GM23248 (cell line): ENCODE measurements around the gene PGBD5. TPM values are rescaled to one million over a fixed set of nuclear protein-coding genes. Genes with fewer than 3 reads are reported as not detected.

Source experiments
- DNase-seq: peaks from one replicate; pipeline ENCODE4 v3.0.0-alpha.2; 2015
- H2AFZ ChIP-seq: fragments of 200-600 bp; sonication (generic); 2 replicates; pipeline ENCODE4 v1.6.1; 2016; ENCODE audit warnings: antibody characterized with exemption
- H3F3A ChIP-seq: fragments of 200-600 bp; sonication (generic); 2 replicates; pipeline ENCODE4 v1.6.1; 2016; ENCODE audit warnings: mild to moderate bottlenecking, antibody characterized with exemption, mixed run types; ENCODE audit not compliant: insufficient read depth
- H3K27ac ChIP-seq: fragments of 200-600 bp; sonication (generic); 2 replicates; pipeline ENCODE4 v1.5.1; 2016; ENCODE audit warnings: mild to moderate bottlenecking
- H3K27me3 ChIP-seq: fragments of 200-600 bp; sonication (generic); replicated peaks from 2 replicates; pipeline ENCODE4 v1.6.1; 2016; ENCODE audit warnings: mild to moderate bottlenecking; ENCODE audit not compliant: insufficient read depth
- H3K36me3 ChIP-seq: fragments of 200-600 bp; sonication (generic); 2 replicates; pipeline ENCODE4 v1.6.1; 2016; ENCODE audit warnings: low read depth, mild to moderate bottlenecking
- H3K4me1 ChIP-seq: fragments of 200-600 bp; sonication (generic); 2 replicates; pipeline ENCODE4 v1.6.1; 2016; ENCODE audit warnings: mild to moderate bottlenecking; ENCODE audit not compliant: insufficient read depth
- H3K4me2 ChIP-seq: fragments of 200-600 bp; sonication (generic); one replicate; pipeline ENCODE4 v1.6.1; 2016; ENCODE audit warnings: mild to moderate bottlenecking; ENCODE audit not compliant: unreplicated experiment
- H3K4me3 ChIP-seq: fragments of 200-600 bp; sonication (generic); 2 replicates; pipeline ENCODE4 v1.5.1; 2016; ENCODE audit warnings: mild to moderate bottlenecking
- H3K79me2 ChIP-seq: fragments of 200-600 bp; sonication (generic); 2 replicates; pipeline ENCODE4 v1.6.1; 2016; ENCODE audit warnings: mild to moderate bottlenecking; ENCODE audit not compliant: insufficient read depth
- H3K9ac ChIP-seq: fragments of 200-600 bp; sonication (generic); 2 replicates; pipeline ENCODE4 v1.6.1; 2016; ENCODE audit warnings: mild to moderate bottlenecking
- H3K9me2 ChIP-seq: fragments of 200-600 bp; sonication (generic); 2 replicates; pipeline ENCODE4 v1.6.1; 2016; ENCODE audit warnings: mixed run types, mild to moderate bottlenecking, moderate library complexity; ENCODE audit not compliant: insufficient read depth
- H3K9me3 ChIP-seq: fragments of 200-600 bp; sonication (generic); one replicate; pipeline ENCODE4 v1.6.1; 2017; ENCODE audit warnings: low read depth
- H4K20me1 ChIP-seq: fragments of 200-600 bp; sonication (generic); 2 replicates; pipeline ENCODE4 v1.6.0; 2016; ENCODE audit not compliant: insufficient read depth
- EZH2 ChIP-seq: fragments of 200-600 bp; sonication (generic); IDR thresholded peaks from 2 replicates; pipeline ENCODE4 v1.6.1; 2018; ENCODE audit warnings: antibody characterized with exemption, mild to moderate bottlenecking; ENCODE audit not compliant: insufficient read depth, poor library complexity, severe bottlenecking
- EZH2phosphoT487 ChIP-seq: fragments of 200-600 bp; sonication (generic); IDR thresholded peaks from 2 replicates; pipeline ENCODE4 v1.6.1; 2018; ENCODE audit warnings: antibody characterized with exemption, moderate library complexity, mild to moderate bottlenecking, low read depth; ENCODE audit not compliant: insufficient read depth
- WGBS, 2 experiments: methylation state at CpG; one replicate each; pipeline ENCODE4 v1.1.6; 2015 to 2017; ENCODE audit warnings: low lambda C conversion rate in 2 of 2, low coverage in 1 of 2; ENCODE audit errors: missing lambda C conversion rate in 2 of 2; 5-methylcytosine and 5-hydroxymethylcytosine counted together
- in situ Hi-C: fragments of 300-500 bp; cut with MboI; formaldehyde crosslinking; loops from 2 replicates; pipeline ENCODE4 v1.15.0; 2020
- polyA plus RNA-seq: library from polyadenylated mRNA; unstranded; fragments of >200 nt; fragmentation: Nextera tagmentation; extraction: Ambion mirVana; gene quantifications from 2 replicates; pipeline ENCODE4 v1.2.1, GENCODE V29; 2016
- total RNA-seq: library from RNA; depleted of rRNA; stranded (reverse); fragments of >200 nt; shearing (Covaris generic); gene quantifications from 2 replicates; pipeline ENCODE4 v1.2.3, GENCODE V29; 2014

Gene PGBD5
- total and polyA plus RNA-seq, 2 experiments from 2014 or later = 0.23 to 0.32 TPM

GRCh38 chr1:230355128-230355527 lies 71.0 kb downstream of the PGBD5 start:
- Histone ChIP-seq H3F3A (no peaks in the 10 kb centered on the region), H3K9ac (no peak overlapping the region), H3K4me2 (no peak overlapping the region), H3K9me3 (no peaks in the 10 kb centered on the region), H3K4me1 (peaks cover 2% of the 10 kb centered on the region; the same call in 1 of the 2 replicates), H3K9me2 (no peaks in the 10 kb centered on the region), H3K36me3 (no peaks in the 10 kb centered on the region), H3K79me2 (no peaks in the 10 kb centered on the region), H3K4me3 (no peak overlapping the region), H2AFZ (no peak overlapping the region), H3K27ac (no peak overlapping the region), H4K20me1 (no peaks in the 10 kb centered on the region), H3K27me3 (no peaks in the 10 kb centered on the region)
- 64 to 67% methylated on average over 4 of the region's 4 CpGs for WGBS, 2 experiments
- TF ChIP-seq EZH2 (no peak), EZH2phosphoT487 (no peak)
- no peak for DNase-seq
- in situ Hi-C loops = no loop called here

- no peak for DNase-seq
- in situ Hi-C loops = no loop called here
- H4K20me1 ChIP-seq = no peaks in the 10 kb centered on the region
- H2AFZ ChIP-seq = no peak overlapping the region
- WGBS, 2 experiments = 72 to 73% methylated on average over 4 of the region's 4 CpGs
- H3K9me3 ChIP-seq = no peaks in the 10 kb centered on the region
- H3K36me3 ChIP-seq = no peaks in the 10 kb centered on the region
- no peak overlapping the region for H3K9ac ChIP-seq
- no peak overlapping the region for H3K4me2 ChIP-seq
- H3K79me2 ChIP-seq = no peaks in the 10 kb centered on the region
- H3K27ac ChIP-seq = no peak overlapping the region
- H3K9me2 ChIP-seq = no peaks in the 10 kb centered on the region
- H3K27me3 ChIP-seq = no peaks in the 10 kb centered on the region
- no peak overlapping the region for H3K4me3 ChIP-seq
- no peaks in the 10 kb centered on the region for H3F3A ChIP-seq
- TF ChIP-seq EZH2 (no peak), EZH2phosphoT487 (no peak)
- H3K4me1 ChIP-seq = peaks cover 2% of the 10 kb centered on the region; the same call in 1 of the 2 replicates
These were observed 72.1 kb downstream of the PGBD5 start for GRCh38 chr1:230354005-230354404.

- H3K4me1 ChIP-seq = peaks cover 2% of the 10 kb centered on the region; the same call in 1 of the 2 replicates
- in situ Hi-C loops = no loop called here
- H3F3A ChIP-seq = no peaks in the 10 kb centered on the region
- H3K36me3 ChIP-seq = no peaks in the 10 kb centered on the region
- H2AFZ ChIP-seq = no peak overlapping the region
- H3K79me2 ChIP-seq = no peaks in the 10 kb centered on the region
- no peak for DNase-seq
- H4K20me1 ChIP-seq = no peaks in the 10 kb centered on the region
- H3K27me3 ChIP-seq = no peaks in the 10 kb centered on the region
- no peak overlapping the region for H3K27ac ChIP-seq
- H3K4me3 ChIP-seq = no peak overlapping the region
- no peak overlapping the region for H3K9ac ChIP-seq
- 63 to 78% methylated on average over 6 of the region's 6 CpGs for WGBS, 2 experiments
- no peaks in the 10 kb centered on the region for H3K9me2 ChIP-seq
- H3K9me3 ChIP-seq = no peaks in the 10 kb centered on the region
- TF ChIP-seq EZH2 (no peak), EZH2phosphoT487 (no peak)
- no peak overlapping the region for H3K4me2 ChIP-seq
These were observed 73.6 kb downstream of the PGBD5 start for GRCh38 chr1:230352537-230352936.

DNA sequence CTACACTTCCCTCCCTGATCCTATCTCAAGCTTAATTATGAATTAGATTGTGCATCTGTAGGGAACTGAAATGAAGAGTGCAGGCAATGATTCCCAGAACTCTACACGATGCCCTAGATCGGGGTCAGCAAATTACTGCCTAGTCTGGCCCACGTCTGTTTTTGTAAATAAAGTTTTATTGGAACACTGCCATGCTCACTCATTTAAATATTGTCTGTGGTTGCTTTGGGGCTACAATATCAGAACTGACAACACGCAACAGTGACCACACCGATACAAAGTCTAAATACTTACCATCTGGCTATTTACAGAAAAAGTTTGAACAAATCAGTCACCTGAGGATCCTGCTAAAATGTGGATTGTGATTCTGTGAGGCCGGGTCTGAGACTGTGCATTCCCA lies 74.1 kb downstream of the PGBD5 start:
- no peak overlapping the region for H3K27ac ChIP-seq
- WGBS, 2 experiments = 50 to 55% methylated on average over 6 of the region's 6 CpGs
- no peaks in the 10 kb centered on the region for H3K27me3 ChIP-seq
- no peaks in the 10 kb centered on the region for H3F3A ChIP-seq
- H2AFZ ChIP-seq = no peak overlapping the region
- H3K4me3 ChIP-seq = no peak overlapping the region
- H3K4me2 ChIP-seq = no peak overlapping the region
- no peaks in the 10 kb centered on the region for H3K79me2 ChIP-seq
- H4K20me1 ChIP-seq = no peaks in the 10 kb centered on the region
- in situ Hi-C loops = no loop called here
- peaks cover 2% of the 10 kb centered on the region; the same call in 1 of the 2 replicates for H3K4me1 ChIP-seq
- H3K9me3 ChIP-seq = no peaks in the 10 kb centered on the region
- DNase-seq = no peak
- H3K36me3 ChIP-seq = no peaks in the 10 kb centered on the region
- no peaks in the 10 kb centered on the region for H3K9me2 ChIP-seq
- no peak overlapping the region for H3K9ac ChIP-seq
- TF ChIP-seq EZH2 (no peak), EZH2phosphoT487 (no peak)

GRCh38 chr1:230351514-230351913 lies 74.6 kb downstream of the PGBD5 start:
- TF ChIP-seq EZH2phosphoT487 = no peak
- no peak for TF ChIP-seq EZH2
- Histone ChIP-seq H3K36me3 (no peaks in the 10 kb centered on the region), H3K4me2 (no peak overlapping the region), H3K4me1 (peaks cover 2% of the 10 kb centered on the region; the same call in 1 of the 2 replicates), H3K79me2 (no peaks in the 10 kb centered on the region), H3K4me3 (no peak overlapping the region), H3F3A (no peaks in the 10 kb centered on the region), H3K27ac (no peak overlapping the region), H3K9me2 (no peaks in the 10 kb centered on the region), H3K27me3 (no peaks in the 10 kb centered on the region), H2AFZ (no peak overlapping the region), H3K9me3 (no peaks in the 10 kb centered on the region), H4K20me1 (no peaks in the 10 kb centered on the region), H3K9ac (no peak overlapping the region)
- in situ Hi-C loops = no loop called here
- DNase-seq = no peak
- WGBS, 2 experiments = 13 to 18% methylated on average over 2 of the region's 2 CpGs
